GM12801 (cell line): ENCODE results near the gene HRC.

Source experiments
- CTCF ChIP-seq: IDR thresholded peaks from one replicate; pipeline ENCODE4 v1.5.1; 2011; ENCODE audit warnings: control low read depth; ENCODE audit not compliant: insufficient read length; ENCODE audit errors: extremely low read depth

Gene HRC

GRCh38 chr19:49109569-49110233 is 45.5 kb downstream of the HRC start:
- no peak for TF ChIP-seq CTCF

GRCh38 chr19:49109051-49109450 is 46.1 kb downstream of the HRC start:
- no peak for TF ChIP-seq CTCF

- no peak for TF ChIP-seq CTCF
Measured at GRCh38 chr19:49107625-49108459, 47.4 kb downstream of the HRC start.

GRCh38 chr19:49106648-49107135 is 48.5 kb downstream of the HRC start:
- no peak for TF ChIP-seq CTCF

GRCh38 chr19:49104229-49104864 is 50.8 kb downstream of the HRC start:
- TF ChIP-seq CTCF = no peak

GRCh38 chr19:49103331-49104085 is 51.7 kb downstream of the HRC start:
- TF ChIP-seq CTCF = no peak

GRCh38 chr19:49102303-49102702 is 52.9 kb downstream of the HRC start:
- no peak for TF ChIP-seq CTCF
